ENCODE data around the gene PRKAG1.

The PRKAG1 gene

GRCh38 chr12:49046129-49046895, 27.7 kb upstream of the PRKAG1 start:
- FAIRE-seq (no peak), DNase-seq (ENCODE audit: insufficient read length) (no peak)
- TF ChIP-seq POLR2A (IDR thresholded peaks at IDR 0.05; ENCODE audit: low read depth, low read length): no peak
- no peak for TF ChIP-seq POLR2AphosphoS5 (IDR thresholded peaks at IDR 0.05; ENCODE audit: low read depth, low read length)
- TF ChIP-seq TAF1 (IDR thresholded peaks at IDR 0.05; ENCODE audit: borderline replicate concordance, low read depth, low read length): no peak

- DNase-seq (ENCODE audit: insufficient read length) (no peak), FAIRE-seq (no peak)
These were observed 26.1 kb upstream of the PRKAG1 start for GRCh38 chr12:49044660-49045059.

GRCh38 chr12:49043856-49044258, 25.3 kb upstream of the PRKAG1 start:
- DNase-seq (ENCODE audit: insufficient read length) (peak; percentile 70), FAIRE-seq (peak; percentile 70)
- TF ChIP-seq TAF1 (IDR thresholded peaks at IDR 0.05; ENCODE audit: borderline replicate concordance, low read depth, low read length): no peak
- TF ChIP-seq POLR2A (IDR thresholded peaks at IDR 0.05; ENCODE audit: low read depth, low read length): no peak
- no peak for TF ChIP-seq POLR2AphosphoS5 (IDR thresholded peaks at IDR 0.05; ENCODE audit: low read depth, low read length)

More at GRCh38 chr12:49044660-49045059, 26.1 kb upstream of the PRKAG1 start:
- TF ChIP-seq POLR2A (IDR thresholded peaks at IDR 0.05; ENCODE audit: low read depth, low read length): no peak
- no peak for TF ChIP-seq POLR2AphosphoS5 (IDR thresholded peaks at IDR 0.05; ENCODE audit: low read depth, low read length)
- TF ChIP-seq TAF1 (IDR thresholded peaks at IDR 0.05; ENCODE audit: borderline replicate concordance, low read depth, low read length): no peak

DNA sequence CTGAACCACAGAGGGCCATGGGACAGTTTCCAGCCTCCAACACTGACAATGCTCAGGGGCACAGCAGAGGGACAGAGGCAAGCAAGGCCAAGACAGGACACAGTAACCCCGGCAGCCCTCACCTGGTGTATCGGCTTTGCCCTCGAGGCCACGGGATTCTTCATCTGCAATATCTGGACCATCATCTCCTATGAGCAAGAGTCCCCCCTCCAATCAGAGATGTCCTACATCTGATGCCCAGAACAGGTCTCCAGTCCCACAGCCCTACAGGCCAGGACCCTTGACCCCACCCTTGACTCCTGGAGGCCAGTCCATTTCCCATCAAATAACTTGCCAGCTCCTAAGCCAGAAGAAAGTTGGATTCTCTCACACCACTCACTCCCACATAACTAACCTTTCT, 24.7 kb upstream of the PRKAG1 start:
- no peak for DNase-seq (ENCODE audit: insufficient read length)
- no peak for FAIRE-seq
- TF ChIP-seq POLR2AphosphoS5 (IDR thresholded peaks at IDR 0.05; ENCODE audit: low read depth, low read length) (no peak), POLR2A (IDR thresholded peaks at IDR 0.05; ENCODE audit: low read depth, low read length) (no peak), TAF1 (IDR thresholded peaks at IDR 0.05; ENCODE audit: borderline replicate concordance, low read depth, low read length) (no peak)

GRCh38 chr12:49041881-49042484, 23.4 kb upstream of the PRKAG1 start:
- TF ChIP-seq POLR2A (IDR thresholded peaks at IDR 0.05; ENCODE audit: low read depth, low read length) (no peak), POLR2AphosphoS5 (IDR thresholded peaks at IDR 0.05; ENCODE audit: low read depth, low read length) (no peak), TAF1 (IDR thresholded peaks at IDR 0.05; ENCODE audit: borderline replicate concordance, low read depth, low read length) (no peak)
- FAIRE-seq: no peak

DNA sequence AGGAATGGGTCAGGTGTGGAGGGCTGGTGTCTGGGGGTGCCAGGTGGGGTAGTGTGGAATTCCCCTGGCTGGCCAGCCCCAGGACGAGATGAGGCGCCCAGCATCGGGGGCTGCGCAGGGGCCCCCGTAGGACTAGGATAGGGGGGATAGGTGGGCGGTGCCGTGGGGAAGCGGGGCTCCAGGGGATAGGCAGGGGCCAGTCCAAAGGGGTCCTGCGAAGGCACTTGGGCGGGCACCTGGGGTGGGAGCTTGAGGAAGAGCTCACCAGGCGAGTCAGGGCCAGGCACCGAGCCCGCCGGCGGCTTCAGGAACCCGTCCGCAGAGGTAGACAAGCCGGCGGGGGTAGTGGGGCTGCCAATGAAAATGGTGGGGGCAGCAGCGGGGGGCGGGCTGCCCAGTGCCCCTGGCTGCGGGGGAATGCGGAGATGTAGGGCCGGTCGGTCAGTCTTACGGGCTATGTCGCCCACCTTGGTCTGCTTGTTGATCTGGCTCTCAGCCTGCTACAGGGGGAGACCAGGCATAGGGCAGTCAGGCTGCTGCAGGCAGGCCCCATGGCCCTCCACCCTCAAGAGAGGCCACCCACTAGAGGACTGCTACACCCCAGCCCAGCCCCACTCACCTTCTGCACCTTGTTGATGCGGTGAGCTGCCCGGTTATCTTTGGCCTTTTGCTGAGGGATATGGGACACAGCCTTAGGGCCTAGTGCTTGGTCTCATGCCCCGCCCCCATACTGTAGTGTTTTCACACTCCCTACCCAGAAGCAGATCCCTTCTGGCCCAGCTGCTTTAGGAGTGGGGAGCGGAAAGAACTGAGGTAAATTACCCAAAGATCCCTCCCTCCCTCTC, 22.7 kb upstream of the PRKAG1 start:
- no peak for DNase-seq (ENCODE audit: insufficient read length)
- TF ChIP-seq POLR2A (IDR thresholded peaks at IDR 0.05; ENCODE audit: low read depth, low read length): no peak
- TF ChIP-seq TAF1 (IDR thresholded peaks at IDR 0.05; ENCODE audit: borderline replicate concordance, low read depth, low read length): no peak
- TF ChIP-seq POLR2AphosphoS5 (IDR thresholded peaks at IDR 0.05; ENCODE audit: low read depth, low read length): no peak
- no peak for FAIRE-seq

More at GRCh38 chr12:49041881-49042484, 23.4 kb upstream of the PRKAG1 start:
- no peak for DNase-seq (ENCODE audit: insufficient read length)

DNA sequence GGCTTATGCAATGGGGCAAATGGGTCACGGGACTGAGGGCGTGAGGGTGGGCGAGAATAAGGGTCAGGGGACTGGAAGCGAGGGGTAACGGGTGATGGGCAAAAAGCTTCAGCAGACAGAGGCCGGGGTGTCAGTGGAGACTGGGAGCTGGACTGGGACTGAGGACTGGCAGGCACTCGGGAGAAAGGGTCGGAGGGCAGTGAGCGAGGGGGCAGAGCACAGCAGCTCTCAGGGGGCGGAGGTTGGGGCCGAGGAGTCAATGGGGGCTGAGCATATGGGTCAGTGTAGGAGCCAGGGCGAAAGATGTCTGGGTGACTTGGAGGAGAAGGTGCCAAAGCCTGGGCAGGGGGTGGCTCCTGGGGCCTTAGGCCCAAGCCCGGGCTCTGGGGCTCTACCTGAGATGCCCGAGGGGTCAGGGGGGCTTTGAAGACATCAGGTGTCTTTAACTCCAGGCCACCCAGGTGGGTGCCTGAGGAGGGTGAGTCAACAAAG, 21.8 kb upstream of the PRKAG1 start:
- TF ChIP-seq POLR2A (IDR thresholded peaks at IDR 0.05; ENCODE audit: low read depth, low read length) (no peak), TAF1 (IDR thresholded peaks at IDR 0.05; ENCODE audit: borderline replicate concordance, low read depth, low read length) (no peak)
- FAIRE-seq (no peak), DNase-seq (ENCODE audit: insufficient read length) (no peak)

GRCh38 chr12:49039421-49040363, 21.1 kb upstream of the PRKAG1 start:
- DNase-seq (ENCODE audit: insufficient read length) (no peak), FAIRE-seq (no peak)
- TF ChIP-seq TAF1 (IDR thresholded peaks at IDR 0.05; ENCODE audit: borderline replicate concordance, low read depth, low read length) (no peak), POLR2A (IDR thresholded peaks at IDR 0.05; ENCODE audit: low read depth, low read length) (no peak), POLR2AphosphoS5 (IDR thresholded peaks at IDR 0.05; ENCODE audit: low read depth, low read length) (no peak)

DNA sequence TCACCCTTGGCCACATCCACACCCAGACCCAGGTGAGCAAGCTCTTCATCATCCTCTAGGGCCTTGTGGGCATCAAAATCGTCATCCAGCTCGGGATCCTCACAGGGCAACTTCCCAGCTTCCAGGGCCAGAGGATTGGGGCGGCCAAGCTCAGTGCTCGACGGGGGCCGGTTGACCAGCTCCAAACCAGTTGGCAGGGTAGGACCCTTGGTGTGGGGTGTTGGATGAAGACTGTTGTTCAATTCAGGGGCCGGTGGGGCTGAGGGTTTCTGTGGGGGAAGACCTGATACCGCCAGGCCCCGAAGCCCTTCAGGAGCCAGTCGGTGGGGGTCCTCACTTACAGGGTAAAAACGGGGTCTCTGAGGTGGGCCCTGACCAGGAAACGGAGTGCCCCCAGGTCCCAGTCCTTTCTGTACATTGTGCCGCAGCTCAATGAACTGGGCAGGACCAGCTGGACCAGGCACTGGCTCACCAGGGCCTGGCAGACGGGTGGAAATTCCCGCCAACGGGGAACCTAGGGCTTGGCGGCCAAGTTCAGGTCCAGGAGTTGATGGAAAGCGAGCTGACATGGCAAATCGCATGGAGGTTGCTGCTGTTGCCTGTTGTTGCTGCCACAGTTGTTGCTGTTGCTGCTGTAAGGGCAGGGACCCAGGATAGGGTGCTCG, 19.8 kb upstream of the PRKAG1 start:
- DNase-seq (ENCODE audit: insufficient read length) (no peak), FAIRE-seq (no peak)
- TF ChIP-seq TAF1 (IDR thresholded peaks at IDR 0.05; ENCODE audit: borderline replicate concordance, low read depth, low read length) (no peak), POLR2AphosphoS5 (IDR thresholded peaks at IDR 0.05; ENCODE audit: low read depth, low read length) (no peak), POLR2A (IDR thresholded peaks at IDR 0.05; ENCODE audit: low read depth, low read length) (no peak)

- no peak for FAIRE-seq
- TF ChIP-seq POLR2A (IDR thresholded peaks at IDR 0.05; ENCODE audit: low read depth, low read length) (no peak), POLR2AphosphoS5 (IDR thresholded peaks at IDR 0.05; ENCODE audit: low read depth, low read length) (no peak), TAF1 (IDR thresholded peaks at IDR 0.05; ENCODE audit: borderline replicate concordance, low read depth, low read length) (no peak)
- no peak for DNase-seq (ENCODE audit: insufficient read length)
These were observed 19.3 kb upstream of the PRKAG1 start for GRCh38 chr12:49037947-49038237.

All from GM12892 (cell line).